H1 (cell line): Measurements from ENCODE around the gene PDGFD. TPM values are rescaled to one million over a fixed set of nuclear protein-coding genes. Genes with fewer than 3 reads are reported as not detected.

ENCODE experiments used
- CTCF ChIP-seq, 3 experiments: IDR thresholded peaks; 1 replicate in 2 of 3; 2 replicates in 1 of 3; pipeline versions ENCODE4 v1.5.1 to v1.6.1; 2011; ENCODE audit warnings: low read length in 3 of 3, mild to moderate bottlenecking in 3 of 3, inconsistent platforms in 2 of 3, low read depth in 1 of 3, moderate library complexity in 1 of 3; ENCODE audit not compliant: insufficient read depth in 1 of 3; ENCODE audit errors: control extremely low read depth in 1 of 3
- NANOG ChIP-seq: IDR thresholded peaks from 2 replicates; pipeline ENCODE4 v1.6.1; 2011; ENCODE audit warnings: low read length, low read depth, mild to moderate bottlenecking, inconsistent platforms; ENCODE audit not compliant: insufficient read depth, poor library complexity, severe bottlenecking
- NRF1 ChIP-seq: IDR thresholded peaks from 2 replicates; pipeline ENCODE4 v1.6.1; 2011; ENCODE audit warnings: mild to moderate bottlenecking, low read depth, low read length, improper control_type of control experiment
- polyA plus RNA-seq, 7 experiments: library from polyadenylated mRNA; depleted of rRNA in 3 of 7; stranded (reverse) in 5 of 7; unstranded in 2 of 7; fragments of >200 nt in 5 of 7; fragments of 200-250 nt in 2 of 7; gene quantifications; 1 replicate in 5 of 7; 2 replicates in 1 of 7; 4 replicates in 1 of 7; pipeline versions ENCODE4 v1.2.1 to v1.2.3, GENCODE V29; 2011 to 2013; ENCODE audit warnings: missing spikeins in 2 of 7, mixed read lengths in 2 of 7
- total RNA-seq: library from RNA; stranded (reverse); fragmentation: NEBNext Ultra II Directional; extraction: Animal tissue kit (Norgen Biotek cat#: 25700); gene quantifications from 2 replicates; pipeline ENCODE4 v1.2.1, GENCODE V29; 2021

The PDGFD gene
- total and polyA plus RNA-seq, 2 of the 8 experiments (the other 6 are each of a cell fraction or from before 2014, with no cell fraction given) = 1.1 to 3.9 TPM

- no peak for TF ChIP-seq CTCF (IDR thresholded peaks at IDR 0.05; ENCODE audit: control extremely low read depth in 1 of 3, insufficient read depth in 1 of 3, low read depth in 1 of 3, low read length in 3 of 3)
- no peak for TF ChIP-seq NRF1
- no peak for TF ChIP-seq NANOG
Observed at GRCh38 chr11:104086621-104087020, 77.3 kb downstream of the PDGFD start (continued).
